ENCODE measurements around the gene CAMK1G.

The CAMK1G gene

GRCh38 chr1:209564849-209565248, 18.7 kb upstream of the CAMK1G start:
- in situ Hi-C loops (cut with MboI; ENCODE audit: low sequenced_read_pairs), result no loop called here

DNA sequence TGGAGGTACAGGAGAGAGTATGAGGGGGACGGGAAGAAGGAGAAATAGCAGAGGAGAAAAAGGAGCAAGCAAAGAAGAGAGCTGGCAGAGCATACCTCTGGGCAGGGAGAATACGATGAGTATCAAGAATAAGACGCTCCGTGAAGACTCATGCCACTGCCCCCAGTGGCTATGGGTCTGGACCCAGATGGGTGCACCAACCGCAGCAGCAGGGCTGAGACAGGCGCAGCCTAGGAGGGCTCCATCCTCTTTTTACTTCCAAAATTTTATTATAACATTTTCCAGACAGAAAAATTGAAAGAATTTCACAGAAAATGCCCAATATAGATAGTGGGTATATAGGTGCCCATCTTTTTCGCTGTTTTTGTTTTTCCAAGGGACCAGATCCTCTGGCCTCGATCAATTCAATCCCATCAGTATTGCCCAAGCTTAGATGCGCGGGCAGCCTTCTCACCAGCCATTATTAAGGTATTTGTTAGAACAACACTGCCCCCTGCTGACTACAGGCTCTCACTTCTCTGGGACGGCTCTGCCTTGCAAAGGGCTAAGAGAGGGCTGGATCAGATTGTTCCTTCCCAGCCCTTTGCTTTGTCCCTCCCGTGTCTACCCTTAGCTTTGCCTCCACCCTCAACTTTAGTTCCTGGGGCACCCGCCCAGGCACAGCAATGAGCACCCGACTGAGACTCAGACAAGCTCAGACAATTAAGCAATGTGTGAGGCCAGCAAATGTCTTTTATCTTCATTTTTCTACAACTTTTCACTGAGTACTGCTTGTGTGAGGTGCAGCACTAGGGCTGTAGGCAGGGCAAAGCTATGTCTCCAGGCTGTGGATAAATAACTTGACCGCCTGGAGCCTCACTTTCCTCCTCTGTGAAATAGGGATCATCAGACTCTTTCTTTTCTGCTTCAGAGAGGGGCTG, 17.5 kb upstream of the CAMK1G start:
- in situ Hi-C loops (cut with MboI; ENCODE audit: low sequenced_read_pairs), result no loop called here

DNA sequence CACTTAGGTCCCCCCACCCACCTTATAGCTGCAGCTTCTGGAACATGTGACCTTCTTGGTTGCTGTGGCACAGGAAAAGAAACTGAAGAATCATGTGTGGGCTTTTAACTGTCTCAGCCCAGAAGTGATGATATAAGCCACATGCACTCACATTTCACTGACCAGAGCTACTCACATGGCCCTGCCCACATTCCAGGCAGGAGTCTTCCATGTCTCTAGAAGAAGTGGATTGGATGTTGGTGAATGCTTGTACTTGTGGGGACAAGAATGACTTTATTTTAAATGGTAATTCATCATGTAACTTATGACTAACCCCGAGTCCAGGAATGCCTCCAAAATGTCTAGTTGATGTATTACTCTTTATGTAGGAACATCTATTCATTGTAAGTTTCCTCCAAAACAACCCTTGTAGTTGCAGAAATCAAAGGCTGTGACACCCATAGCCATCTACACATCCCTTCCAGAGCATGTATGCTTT, 15.8 kb upstream of the CAMK1G start:
- in situ Hi-C loops (cut with MboI; ENCODE audit: low sequenced_read_pairs), result no loop called here

DNA sequence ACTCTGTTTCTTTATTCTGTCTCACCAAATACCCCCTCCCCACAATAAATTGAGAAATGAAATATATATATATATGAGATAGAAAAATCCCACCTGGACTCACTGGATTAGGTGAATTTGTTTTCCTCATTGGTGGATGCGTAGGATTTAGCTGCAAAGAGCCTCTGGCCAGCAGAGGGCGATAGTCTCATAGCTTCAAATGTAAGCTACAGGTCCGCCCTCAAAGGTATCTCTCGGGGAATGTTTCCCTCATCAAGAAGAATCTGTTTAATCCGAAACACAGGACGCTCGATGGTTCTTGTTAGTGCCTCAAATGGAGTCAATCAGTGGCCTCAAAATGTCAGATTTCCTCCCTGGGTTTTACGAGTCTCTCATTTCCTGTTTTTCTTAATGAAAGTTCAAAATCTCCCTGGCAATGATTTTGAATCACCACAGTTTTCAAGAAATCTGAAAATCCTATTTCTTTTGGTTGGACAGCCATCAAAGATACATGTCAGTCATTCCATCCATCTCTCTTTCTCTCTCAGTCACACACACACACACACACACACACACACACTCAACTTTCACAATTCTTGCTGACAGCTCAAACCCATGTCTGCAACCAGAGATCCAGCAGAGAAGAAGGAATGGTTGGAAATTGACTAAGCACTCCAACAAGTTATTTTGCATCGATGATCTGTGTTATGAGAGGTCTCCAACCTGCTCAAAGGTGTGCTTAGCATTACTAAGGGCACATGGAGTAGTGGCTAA, 13.9 kb upstream of the CAMK1G start:
- in situ Hi-C loops (cut with MboI; ENCODE audit: low sequenced_read_pairs), result no loop called here

DNA sequence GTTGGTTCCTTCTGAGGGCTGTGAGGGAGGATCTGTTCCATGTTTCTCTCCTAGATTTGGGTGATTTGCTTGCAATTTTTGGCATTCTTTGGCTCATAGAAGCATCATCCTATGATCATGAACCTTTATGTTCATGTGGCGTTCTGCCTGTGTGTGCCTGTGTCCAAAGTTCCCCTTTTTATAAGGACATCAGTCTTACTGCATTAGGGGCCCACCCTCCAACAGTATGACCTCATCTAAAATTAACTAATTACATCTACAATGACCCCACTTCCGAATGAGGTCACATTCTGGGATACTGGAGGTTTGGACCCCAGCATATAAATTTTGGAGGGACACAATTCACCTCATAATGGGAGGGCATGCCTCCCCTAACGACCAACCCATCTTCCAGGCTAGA, 12.8 kb upstream of the CAMK1G start:
- in situ Hi-C loops (cut with MboI; ENCODE audit: low sequenced_read_pairs), result no loop called here

DNA sequence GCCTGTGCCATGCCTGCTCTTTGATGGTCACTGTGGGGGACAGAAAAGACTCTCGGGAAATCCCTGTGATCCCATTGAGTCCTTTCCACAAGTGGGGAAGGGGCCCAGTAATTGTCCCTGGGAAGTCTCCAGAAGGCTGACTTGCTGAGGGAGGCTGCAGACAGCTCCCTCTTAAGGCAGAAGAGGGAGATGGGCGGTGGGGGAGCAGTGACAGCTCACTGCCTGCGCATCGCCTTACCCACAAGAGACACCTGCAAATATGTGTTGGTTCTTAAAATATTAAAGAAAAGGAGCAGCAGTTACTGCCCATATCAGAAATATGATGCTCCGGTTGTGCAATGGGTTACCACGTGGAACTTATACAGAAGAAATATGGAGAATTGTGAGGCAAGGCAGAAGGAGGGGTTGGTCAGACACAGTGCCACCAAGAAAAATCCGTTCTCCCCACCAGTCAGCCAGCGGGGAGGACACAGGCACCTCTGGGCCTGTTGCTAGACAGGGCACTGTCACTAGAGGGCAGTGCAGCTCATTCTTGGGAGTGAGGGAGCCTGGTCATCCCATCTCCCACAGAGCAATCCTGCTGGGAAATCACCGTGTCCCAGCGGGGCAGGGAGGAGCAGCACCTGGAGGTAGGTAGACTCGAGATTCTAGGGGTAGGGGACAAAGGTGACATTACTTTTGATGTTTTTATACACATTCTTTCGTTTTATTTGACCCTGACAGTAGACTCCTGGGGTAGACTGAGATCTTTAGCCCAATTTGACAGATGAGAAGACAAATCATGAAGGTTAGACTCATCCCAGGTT, 6.9 kb upstream of the CAMK1G start:
- in situ Hi-C loops (cut with MboI; ENCODE audit: low sequenced_read_pairs), result no loop called here

DNA sequence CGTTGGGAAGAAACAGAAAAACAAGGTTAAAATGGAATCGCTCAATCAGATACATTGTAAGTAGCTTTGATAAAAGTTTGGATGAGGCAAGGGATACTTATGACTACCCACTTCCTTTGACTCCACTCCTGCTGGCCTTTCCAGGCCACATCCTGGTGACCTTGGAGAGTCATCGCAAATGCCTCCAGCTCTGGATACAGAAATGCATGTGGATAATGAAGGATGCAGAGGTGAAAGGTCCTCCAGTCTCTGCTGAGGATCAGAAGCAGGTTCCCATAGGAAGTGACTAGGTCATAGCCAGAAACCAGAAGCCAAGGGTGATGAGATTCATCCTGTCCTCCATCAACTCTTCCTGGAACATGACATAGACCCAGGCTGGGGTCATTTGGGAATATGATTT, 6.2 kb upstream of the CAMK1G start:
- in situ Hi-C loops (cut with MboI; ENCODE audit: low sequenced_read_pairs), result no loop called here

- in situ Hi-C loops (cut with MboI; ENCODE audit: low sequenced_read_pairs), result no loop called here
Measured at GRCh38 chr1:209580577-209580976, 2.9 kb upstream of the CAMK1G start.

DNA sequence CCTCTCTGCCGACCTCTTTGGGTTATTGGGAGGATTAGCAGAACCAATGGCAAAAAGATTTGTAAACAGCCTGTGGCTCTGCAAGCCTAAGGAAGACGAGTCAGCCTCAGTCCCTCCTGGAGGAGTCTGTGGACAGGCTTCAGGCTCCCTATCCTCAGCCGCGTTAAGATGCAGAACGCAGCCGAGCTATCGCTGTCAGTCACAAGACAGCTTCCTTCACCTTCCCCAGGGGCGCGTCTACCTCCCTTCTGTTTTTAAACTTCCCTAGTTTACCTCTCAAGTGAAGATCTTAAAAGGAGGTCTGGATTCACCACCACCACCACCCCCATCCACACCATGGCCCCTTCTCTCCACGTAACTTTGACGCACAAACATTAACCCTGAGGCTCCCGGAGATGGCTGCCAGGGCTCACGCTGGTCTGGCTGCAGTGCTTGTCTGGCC, 738 bp downstream of the CAMK1G start:
- in situ Hi-C loops (cut with MboI; ENCODE audit: low sequenced_read_pairs), result no loop called here

- in situ Hi-C loops (cut with MboI; ENCODE audit: low sequenced_read_pairs), result no loop called here
Measured at GRCh38 chr1:209585197-209585596, 1.7 kb downstream of the CAMK1G start.

DNA sequence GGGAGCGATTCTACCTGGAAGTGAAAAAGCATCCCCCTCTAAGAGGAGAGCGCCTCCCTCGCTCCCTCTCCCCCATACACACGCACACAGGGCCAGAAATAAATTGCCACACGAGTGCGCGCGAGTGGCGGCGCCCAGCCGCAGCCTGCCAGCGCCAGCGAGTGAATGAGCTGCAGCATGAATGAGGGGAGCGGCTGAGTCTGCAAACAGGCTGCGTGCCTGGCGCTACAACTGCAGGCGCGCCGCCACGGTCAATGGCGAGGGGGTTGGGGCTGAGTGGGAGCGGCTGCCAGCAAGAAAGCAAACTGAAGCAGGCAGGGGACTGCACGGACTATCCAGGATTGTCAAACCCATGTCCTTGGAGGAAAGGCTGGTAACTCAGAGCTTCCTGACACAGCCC, 2.2 kb downstream of the CAMK1G start:
- in situ Hi-C loops (cut with MboI; ENCODE audit: low sequenced_read_pairs), result no loop called here

DNA sequence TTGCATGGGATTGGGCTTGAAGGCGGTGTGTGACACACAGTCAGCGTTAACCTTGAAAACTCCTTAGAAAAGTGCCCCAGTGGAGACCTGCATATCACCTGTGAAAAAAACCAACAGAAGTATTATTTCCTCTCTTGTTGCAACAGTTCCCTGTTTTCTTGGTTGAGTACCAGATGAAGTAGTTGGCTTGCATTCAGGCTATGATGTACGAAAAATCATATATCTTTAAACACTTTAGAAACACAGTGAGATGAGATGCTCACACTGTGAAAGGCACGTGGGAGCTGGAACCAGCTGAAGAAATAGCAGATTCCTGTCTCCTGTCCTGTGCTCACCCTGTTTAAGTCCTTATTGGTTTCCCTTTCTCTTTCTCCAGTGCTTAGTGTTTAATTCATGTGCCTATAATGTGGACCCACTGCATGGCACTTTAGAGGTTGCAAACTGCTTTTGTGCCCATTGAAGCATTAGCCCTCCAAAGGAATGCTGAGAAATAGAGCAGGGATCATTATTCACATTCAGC, 2.8 kb downstream of the CAMK1G start:
- in situ Hi-C loops (cut with MboI; ENCODE audit: low sequenced_read_pairs), result no loop called here

- in situ Hi-C loops (cut with MboI; ENCODE audit: low sequenced_read_pairs), result no loop called here
Measured at GRCh38 chr1:209587789-209588188, 4.3 kb downstream of the CAMK1G start.

DNA sequence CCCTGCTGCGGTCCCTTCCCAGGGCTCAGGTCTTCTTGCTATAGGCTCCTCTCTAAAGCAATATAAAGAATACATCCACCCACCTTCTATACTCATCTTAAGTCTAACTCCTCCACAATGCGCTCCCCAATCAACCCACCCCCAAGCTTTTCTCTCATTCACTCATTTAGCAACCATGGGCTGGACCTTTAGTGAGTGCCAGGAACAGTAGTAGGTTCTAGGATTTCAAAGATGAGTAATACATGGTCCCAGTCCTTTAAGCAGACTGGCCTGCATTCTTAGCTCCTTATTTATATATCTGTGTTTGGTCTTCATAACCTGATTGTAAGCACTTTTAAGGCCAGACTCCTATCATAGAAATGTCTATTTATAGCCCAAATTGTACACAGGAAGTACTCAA, 5.9 kb downstream of the CAMK1G start:
- in situ Hi-C loops (cut with MboI; ENCODE audit: low sequenced_read_pairs), result no loop called here

DNA sequence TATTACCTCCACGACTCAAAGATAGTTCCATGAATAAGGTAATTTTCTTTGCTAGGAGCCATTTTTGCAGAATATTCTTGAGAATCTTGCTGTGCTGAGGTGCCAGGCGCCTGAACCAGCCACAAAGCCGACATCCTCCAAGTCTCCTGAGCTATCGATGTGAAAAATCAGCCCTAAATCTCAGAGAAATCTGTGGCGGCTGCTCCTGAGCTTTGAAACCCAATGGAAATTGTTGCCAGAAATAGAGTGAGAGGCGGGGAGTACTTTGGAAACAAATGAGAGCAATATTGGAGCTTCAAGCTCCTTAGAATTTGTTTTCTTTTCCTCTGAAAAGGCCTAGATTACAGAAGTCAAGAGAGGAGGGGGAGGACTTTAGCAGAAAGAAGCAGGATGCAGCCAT, 6.3 kb downstream of the CAMK1G start:
- in situ Hi-C loops (cut with MboI; ENCODE audit: low sequenced_read_pairs), result no loop called here

GRCh38 chr1:209590405-209590804, 6.9 kb downstream of the CAMK1G start:
- in situ Hi-C loops (cut with MboI; ENCODE audit: low sequenced_read_pairs), result no loop called here

DNA sequence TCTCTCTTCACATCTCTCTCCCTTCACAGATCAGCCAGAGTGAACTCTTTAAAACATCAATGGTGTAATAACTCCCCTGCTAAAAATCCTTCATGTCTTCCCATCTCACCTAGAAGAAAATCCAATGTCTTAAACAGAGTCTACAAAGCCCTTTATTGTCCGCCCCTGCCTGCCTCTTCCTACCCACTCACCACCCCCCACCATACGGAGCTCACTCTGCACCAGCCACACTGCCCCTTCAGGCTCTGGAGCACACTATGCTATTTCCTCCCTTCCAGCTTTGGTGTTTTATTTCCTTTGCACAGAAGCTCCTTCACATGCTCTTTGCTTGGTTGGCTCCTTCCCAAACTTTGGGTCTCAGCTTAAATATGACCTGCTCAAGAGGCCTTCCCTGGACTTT, 10.2 kb downstream of the CAMK1G start:
- in situ Hi-C loops (cut with MboI; ENCODE audit: low sequenced_read_pairs), result no loop called here

DNA sequence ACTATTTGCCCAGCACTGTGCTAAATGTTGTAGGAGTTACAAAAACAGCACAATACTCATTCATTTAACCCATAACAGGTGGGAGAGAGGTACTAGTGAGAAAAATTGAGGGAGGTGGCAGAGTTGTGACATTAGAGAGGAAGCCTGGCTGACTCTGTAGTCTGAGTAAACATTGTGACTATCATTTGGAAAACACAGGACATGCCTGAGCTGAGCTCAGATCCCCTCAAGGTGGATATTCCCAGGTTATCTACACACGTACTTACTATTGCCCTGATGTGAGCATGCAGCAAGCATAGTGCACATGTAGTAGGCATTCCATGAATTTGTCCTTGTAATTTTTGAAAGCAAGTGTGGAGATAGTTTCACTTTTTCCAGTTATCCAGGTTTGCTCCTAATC, 10.9 kb downstream of the CAMK1G start:
- in situ Hi-C loops (cut with MboI; ENCODE audit: low sequenced_read_pairs), result no loop called here

- in situ Hi-C loops (cut with MboI; ENCODE audit: low sequenced_read_pairs), result no loop called here
Measured at GRCh38 chr1:209595028-209595427, 11.5 kb downstream of the CAMK1G start.

DNA sequence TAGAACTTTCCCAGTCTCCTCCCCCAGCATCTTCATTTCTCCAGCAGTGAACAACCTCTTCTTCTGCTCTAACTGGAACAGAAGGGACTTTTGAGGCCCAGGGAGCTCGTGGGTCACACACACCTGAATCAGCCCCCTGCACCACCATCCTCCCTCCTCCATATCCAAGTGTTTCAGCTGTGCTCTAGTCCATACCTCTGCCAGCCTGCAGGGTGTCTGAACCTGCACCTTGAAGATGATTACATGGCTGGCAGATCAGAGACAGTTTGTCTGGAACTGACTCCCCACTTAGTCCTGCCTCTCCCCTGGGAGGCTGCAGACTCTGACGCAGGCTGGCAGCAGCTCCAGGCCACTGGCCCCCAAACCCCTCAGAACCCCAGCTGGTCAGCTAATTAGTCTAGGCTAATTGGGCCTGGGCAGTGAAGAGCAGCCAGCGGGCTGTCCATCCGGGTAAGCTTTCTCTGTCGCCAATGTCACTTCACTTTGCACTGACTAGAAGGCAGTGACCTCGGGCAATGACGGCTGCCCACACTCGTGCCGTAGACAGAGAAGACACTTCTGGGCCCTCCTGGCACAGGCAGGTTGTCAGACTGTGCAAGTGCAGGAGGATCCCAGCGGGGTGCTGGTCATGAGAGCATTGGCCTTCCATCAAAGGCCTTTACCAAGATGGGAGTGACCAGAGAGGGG, 12.2 kb downstream of the CAMK1G start:
- in situ Hi-C loops (cut with MboI; ENCODE audit: low sequenced_read_pairs), result no loop called here

Data from HL-60/S4 treated with phorbol 12-myristate 13-acetate at 8.2 ng/mL for 4 days and 3 days (cell line).